ENCODE results near the gene PPFIBP1. TPM values are rescaled to one million over a fixed set of nuclear protein-coding genes. Genes with fewer than 3 reads are reported as not detected.

PPFIBP1 gene
- total RNA-seq, result 53.8 and 55.7 TPM in 2 replicates

GRCh38 chr12:27523642-27524493 lies at the start of gene PPFIBP1:
PPFIBP1 (plus strand) TSS chr12:27524206; CDS start chr12:27633397, 109,191 bp downstream.
- H3K4me3 Mint-ChIP-seq, result peak within 1 kb of the TSS; percentile 89
- DNase-seq (ENCODE audit: low spot score), result peak; percentile 83
- H3K4me1 Mint-ChIP-seq (ENCODE audit: low read depth), result peaks cover 56% of the 10 kb centered on the region
- H3K27ac Mint-ChIP-seq, result peak within 1 kb of the TSS; percentile 90
- peaks cover 6% of the 10 kb centered on the region for H3K36me3 Mint-ChIP-seq (ENCODE audit: low read depth)
- intact Hi-C loops (cut with micrococcal nuclease), result loop anchor here (1.0 to 5.0 kb wide), 9 partner anchors 10 to 512 kb away; partner anchors contain the start of genes BMAL2, MRPS35 and TM7SF3
- H3K9me3 Mint-ChIP-seq, result no peaks in the 10 kb centered on the region
- H3K27me3 Mint-ChIP-seq (ENCODE audit: insufficient read depth), result peaks cover 19% of the 10 kb centered on the region

GRCh38 chr12:27474344-27474743 lies 49.7 kb upstream of the PPFIBP1 start:
- intact Hi-C loops (cut with micrococcal nuclease), result loop anchor here (2.0 kb wide), 1 partner anchor 14 kb away; no protein-coding TSS in a partner anchor
- H3K27me3 Mint-ChIP-seq (ENCODE audit: insufficient read depth), result no peaks in the 10 kb centered on the region
- peaks cover 28% of the 10 kb centered on the region for H3K36me3 Mint-ChIP-seq (ENCODE audit: low read depth)
- no peak overlapping the region for H3K27ac Mint-ChIP-seq
- H3K9me3 Mint-ChIP-seq, result peaks cover 35% of the 10 kb centered on the region
- H3K4me3 Mint-ChIP-seq, result no peak overlapping the region
- peaks cover 44% of the 10 kb centered on the region for H3K4me1 Mint-ChIP-seq (ENCODE audit: low read depth)
- no peak for DNase-seq (ENCODE audit: low spot score)

- Mint-ChIP-seq H3K27ac (no peak overlapping the region), H3K27me3 (ENCODE audit: insufficient read depth) (no peaks in the 10 kb centered on the region), H3K4me1 (ENCODE audit: low read depth) (peaks cover 28% of the 10 kb centered on the region), H3K4me3 (no peak overlapping the region), H3K9me3 (peaks cover 46% of the 10 kb centered on the region), H3K36me3 (ENCODE audit: low read depth) (peaks cover 35% of the 10 kb centered on the region)
- intact Hi-C loops (cut with micrococcal nuclease), result no loop called here
- no peak for DNase-seq (ENCODE audit: low spot score)
Observed at GRCh38 chr12:27477049-27477448, 47.0 kb upstream of the PPFIBP1 start.

GRCh38 chr12:27478949-27479348 lies 45.1 kb upstream of the PPFIBP1 start:
- Mint-ChIP-seq H3K36me3 (ENCODE audit: low read depth) (peaks cover 34% of the 10 kb centered on the region), H3K4me1 (ENCODE audit: low read depth) (peaks cover 9% of the 10 kb centered on the region), H3K4me3 (no peak overlapping the region), H3K27me3 (ENCODE audit: insufficient read depth) (no peaks in the 10 kb centered on the region), H3K9me3 (peaks cover 46% of the 10 kb centered on the region), H3K27ac (no peak overlapping the region)
- no peak for DNase-seq (ENCODE audit: low spot score)
- intact Hi-C loops (cut with micrococcal nuclease), result no loop called here

GRCh38 chr12:27480016-27480415 lies 44.0 kb upstream of the PPFIBP1 start:
- Mint-ChIP-seq H3K27me3 (ENCODE audit: insufficient read depth) (no peaks in the 10 kb centered on the region), H3K36me3 (ENCODE audit: low read depth) (peaks cover 29% of the 10 kb centered on the region), H3K4me1 (ENCODE audit: low read depth) (no peaks in the 10 kb centered on the region), H3K4me3 (no peak overlapping the region), H3K27ac (no peak overlapping the region), H3K9me3 (peaks cover 42% of the 10 kb centered on the region)
- intact Hi-C loops (cut with micrococcal nuclease), result no loop called here
- DNase-seq (ENCODE audit: low spot score), result no peak

- peaks cover 5% of the 10 kb centered on the region for H3K36me3 Mint-ChIP-seq (ENCODE audit: low read depth)
- H3K9me3 Mint-ChIP-seq, result peaks cover 14% of the 10 kb centered on the region
- no peaks in the 10 kb centered on the region for H3K27me3 Mint-ChIP-seq (ENCODE audit: insufficient read depth)
- intact Hi-C loops (cut with micrococcal nuclease), result no loop called here
- no peak overlapping the region for H3K27ac Mint-ChIP-seq
- peaks cover 6% of the 10 kb centered on the region for H3K4me1 Mint-ChIP-seq (ENCODE audit: low read depth)
- DNase-seq (ENCODE audit: low spot score), result no peak
- H3K4me3 Mint-ChIP-seq, result no peak overlapping the region
Observed at GRCh38 chr12:27486961-27487360, 37.0 kb upstream of the PPFIBP1 start.

- Mint-ChIP-seq H3K27me3 (ENCODE audit: insufficient read depth) (peaks cover 7% of the 10 kb centered on the region), H3K4me3 (no peak overlapping the region), H3K4me1 (ENCODE audit: low read depth) (peaks cover 6% of the 10 kb centered on the region), H3K36me3 (ENCODE audit: low read depth) (peaks cover 4% of the 10 kb centered on the region), H3K27ac (no peak overlapping the region), H3K9me3 (peaks cover 14% of the 10 kb centered on the region)
- intact Hi-C loops (cut with micrococcal nuclease), result loop anchor here (2.0 kb wide), 1 partner anchor 14 kb away; no protein-coding TSS in a partner anchor
- DNase-seq (ENCODE audit: low spot score), result no peak
Observed at GRCh38 chr12:27488479-27488878, 35.5 kb upstream of the PPFIBP1 start.

- intact Hi-C loops (cut with micrococcal nuclease), result no loop called here
- Mint-ChIP-seq H3K4me3 (no peak overlapping the region), H3K27ac (no peak overlapping the region), H3K9me3 (peaks cover 12% of the 10 kb centered on the region), H3K4me1 (ENCODE audit: low read depth) (peaks cover 6% of the 10 kb centered on the region), H3K36me3 (ENCODE audit: low read depth) (peaks cover 10% of the 10 kb centered on the region), H3K27me3 (ENCODE audit: insufficient read depth) (peaks cover 7% of the 10 kb centered on the region)
- no peak for DNase-seq (ENCODE audit: low spot score)
Observed at GRCh38 chr12:27491226-27491625, 32.8 kb upstream of the PPFIBP1 start.

- no peak for DNase-seq (ENCODE audit: low spot score)
- intact Hi-C loops (cut with micrococcal nuclease), result no loop called here
- H3K27me3 Mint-ChIP-seq (ENCODE audit: insufficient read depth), result peaks cover 7% of the 10 kb centered on the region
- H3K4me1 Mint-ChIP-seq (ENCODE audit: low read depth), result peaks cover 24% of the 10 kb centered on the region
- no peak overlapping the region for H3K27ac Mint-ChIP-seq
- H3K9me3 Mint-ChIP-seq, result peaks cover 9% of the 10 kb centered on the region
- no peak overlapping the region for H3K4me3 Mint-ChIP-seq
- H3K36me3 Mint-ChIP-seq (ENCODE audit: low read depth), result peaks cover 13% of the 10 kb centered on the region
Observed at GRCh38 chr12:27493260-27493940, 30.6 kb upstream of the PPFIBP1 start.

- Mint-ChIP-seq H3K4me3 (peak overlapping the region; percentile 3), H3K4me1 (ENCODE audit: low read depth) (peaks cover 51% of the 10 kb centered on the region), H3K9me3 (no peaks in the 10 kb centered on the region), H3K27ac (peak overlapping the region; percentile 76), H3K27me3 (ENCODE audit: insufficient read depth) (peaks cover 7% of the 10 kb centered on the region), H3K36me3 (ENCODE audit: low read depth) (peaks cover 11% of the 10 kb centered on the region)
- intact Hi-C loops (cut with micrococcal nuclease), result loop anchor here (5.0 kb wide), 1 partner anchor 255 kb away; the partner anchor contains the start of gene STK38L
- DNase-seq (ENCODE audit: low spot score), result no peak
Observed at GRCh38 chr12:27497446-27497845, 26.6 kb upstream of the PPFIBP1 start.

GRCh38 chr12:27498149-27498548 lies 25.9 kb upstream of the PPFIBP1 start:
- intact Hi-C loops (cut with micrococcal nuclease), result loop anchor here (1.0 to 5.0 kb wide), 8 partner anchors 26 to 755 kb away; partner anchors contain the start of genes ITPR2, PPFIBP1 and STK38L
- Mint-ChIP-seq H3K9me3 (peaks cover 4% of the 10 kb centered on the region), H3K27me3 (ENCODE audit: insufficient read depth) (no peaks in the 10 kb centered on the region), H3K4me1 (ENCODE audit: low read depth) (peaks cover 53% of the 10 kb centered on the region), H3K4me3 (peak overlapping the region; percentile 3), H3K36me3 (ENCODE audit: low read depth) (peaks cover 11% of the 10 kb centered on the region), H3K27ac (peak overlapping the region; percentile 76)
- peak; percentile 16 for DNase-seq (ENCODE audit: low spot score)

- Mint-ChIP-seq H3K4me3 (peak overlapping the region; percentile 12), H3K27ac (peak overlapping the region; percentile 76), H3K36me3 (ENCODE audit: low read depth) (peaks cover 11% of the 10 kb centered on the region), H3K27me3 (ENCODE audit: insufficient read depth) (no peaks in the 10 kb centered on the region), H3K9me3 (peaks cover 4% of the 10 kb centered on the region), H3K4me1 (ENCODE audit: low read depth) (peaks cover 53% of the 10 kb centered on the region)
- intact Hi-C loops (cut with micrococcal nuclease), result loop anchor here (1.0 to 5.0 kb wide), 8 partner anchors 26 to 755 kb away; partner anchors contain the start of genes ITPR2, PPFIBP1 and STK38L
- DNase-seq (ENCODE audit: low spot score), result no peak
Observed at GRCh38 chr12:27498761-27499160, 25.2 kb upstream of the PPFIBP1 start.

Data from activated T-helper 1 cell treated with anti-CD3 and anti-CD28 coated beads, Interleukin-12 subunit alpha, Interleukin-12 subunit beta, Interleukin-2, Interleukin-4 antibody, amounts not matched to agents 30 ng/mL and 10 ng/mL and 1 ng/mL, durations not matched to agents 14 hours and 24 hours and 36 hours (primary cell).